Body of pancreas (tissue), 4 donors: ENCODE data around the gene FBXO28. TPM values are rescaled to one million over a fixed set of nuclear protein-coding genes. Genes with fewer than 3 reads are reported as not detected.
A peak's percentile ranks its signal among the peaks of the same experiment; 100 is the strongest.

Experiments
- ATAC-seq: fragments of 150-250 bp; one replicate; pipeline ENCODE4 v1.9.1; 2016
- DNase-seq, 4 donors: peaks; one replicate each; pipeline ENCODE4 v3.0.0-alpha.2; 2019
- H3K27ac ChIP-seq, 4 donors: fragments of 200-600 bp; sonication (generic); 1 replicate in 3 of 4; 2 replicates in 1 of 4; pipeline versions ENCODE4 v1.5.1 to v1.6.1; 2016 to 2019; ENCODE audit warnings: mild to moderate bottlenecking in 1 of 4, mixed read lengths in 1 of 4, moderate library complexity in 1 of 4
- H3K27me3 ChIP-seq, 2 donors: fragments of 200-600 bp; sonication (generic); one replicate each; pipeline ENCODE4 v1.6.0; 2016; ENCODE audit warnings: mild to moderate bottlenecking in 1 of 2
- H3K36me3 ChIP-seq, 2 donors: fragments of 200-600 bp; sonication (generic); replicated peaks in 1 of 2; 2 replicates each; pipeline ENCODE4 v1.5.1; 2016; ENCODE audit warnings: low read depth in 2 of 2; ENCODE audit not compliant: insufficient read depth in 1 of 2
- H3K4me1 ChIP-seq: fragments of 200-600 bp; sonication (generic); one replicate; pipeline ENCODE4 v1.6.0; 2016
- H3K4me3 ChIP-seq, 2 donors: fragments of 200-600 bp; sonication (generic); 1 replicate in 1 of 2; 2 replicates in 1 of 2; pipeline ENCODE4 v1.5.1; 2016 to 2019
- H3K9me3 ChIP-seq, 3 donors: fragments of 200-600 bp; sonication (generic); 1 replicate in 2 of 3; 2 replicates in 1 of 3; pipeline ENCODE4 v1.5.1; 2016
- POLR2A ChIP-seq, 3 donors: fragments of 450-650 bp; IDR thresholded peaks; one replicate each; pipeline ENCODE4 v1.6.1; 2016; ENCODE audit warnings: antibody characterized with exemption in 3 of 3, mild to moderate bottlenecking in 2 of 3
- WGBS, 2 donors: methylation state at CpG; one replicate each; pipeline ENCODE4 v1.1.5; 2017; 5-methylcytosine and 5-hydroxymethylcytosine counted together
- intact Hi-C: fragments of 100-400 bp; cut with DNase I; formaldehyde crosslinking; loops from one replicate; pipeline ENCODE4 v1.15.1; 2023
- total RNA-seq, 2 donors: library from RNA; depleted of rRNA; stranded (reverse); fragments of >200 nt; gene quantifications; one replicate each; pipeline ENCODE4 v1.1.0, GENCODE V29; 2016
- TF ChIP-seq, protein P1 (sequence below), 7 experiments: fragments of 450-650 bp in 4 of 7; fragments of 200-600 bp in 3 of 7; sonication (generic) in 3 of 7; IDR thresholded peaks; one replicate each; pipeline ENCODE4 v1.5.1; 2016 to 2019; ENCODE audit warnings: antibody characterized with exemption in 7 of 7

The FBXO28 gene, protein sequence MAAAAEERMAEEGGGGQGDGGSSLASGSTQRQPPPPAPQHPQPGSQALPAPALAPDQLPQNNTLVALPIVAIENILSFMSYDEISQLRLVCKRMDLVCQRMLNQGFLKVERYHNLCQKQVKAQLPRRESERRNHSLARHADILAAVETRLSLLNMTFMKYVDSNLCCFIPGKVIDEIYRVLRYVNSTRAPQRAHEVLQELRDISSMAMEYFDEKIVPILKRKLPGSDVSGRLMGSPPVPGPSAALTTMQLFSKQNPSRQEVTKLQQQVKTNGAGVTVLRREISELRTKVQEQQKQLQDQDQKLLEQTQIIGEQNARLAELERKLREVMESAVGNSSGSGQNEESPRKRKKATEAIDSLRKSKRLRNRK
- total RNA-seq: 10 to 100 TPM in 1 of 2 donors, 1 to 10 TPM in 1; 3.0 to 13.7 TPM

GRCh38 chr1:224113918-224114786 is at the start of gene FBXO28:
Gene FBXO28, plus strand, starts transcription at chr1:224114111. Its CDS starts 19 bp downstream, at chr1:224114130.
- ATAC-seq: peak; percentile 100
- H3K9me3 ChIP-seq: no peaks in the 10 kb centered on the region
- H3K27me3 ChIP-seq: no peaks in the 10 kb centered on the region
- peak; percentile 93 to 95 (median 94) for DNase-seq
- H3K4me1 ChIP-seq: peaks cover 24% of the 10 kb centered on the region
- peak; percentile 76 to 93 (median 92) for TF ChIP-seq POLR2A (IDR thresholded peaks at IDR 0.05)
- TF ChIP-seq, protein P1, sequence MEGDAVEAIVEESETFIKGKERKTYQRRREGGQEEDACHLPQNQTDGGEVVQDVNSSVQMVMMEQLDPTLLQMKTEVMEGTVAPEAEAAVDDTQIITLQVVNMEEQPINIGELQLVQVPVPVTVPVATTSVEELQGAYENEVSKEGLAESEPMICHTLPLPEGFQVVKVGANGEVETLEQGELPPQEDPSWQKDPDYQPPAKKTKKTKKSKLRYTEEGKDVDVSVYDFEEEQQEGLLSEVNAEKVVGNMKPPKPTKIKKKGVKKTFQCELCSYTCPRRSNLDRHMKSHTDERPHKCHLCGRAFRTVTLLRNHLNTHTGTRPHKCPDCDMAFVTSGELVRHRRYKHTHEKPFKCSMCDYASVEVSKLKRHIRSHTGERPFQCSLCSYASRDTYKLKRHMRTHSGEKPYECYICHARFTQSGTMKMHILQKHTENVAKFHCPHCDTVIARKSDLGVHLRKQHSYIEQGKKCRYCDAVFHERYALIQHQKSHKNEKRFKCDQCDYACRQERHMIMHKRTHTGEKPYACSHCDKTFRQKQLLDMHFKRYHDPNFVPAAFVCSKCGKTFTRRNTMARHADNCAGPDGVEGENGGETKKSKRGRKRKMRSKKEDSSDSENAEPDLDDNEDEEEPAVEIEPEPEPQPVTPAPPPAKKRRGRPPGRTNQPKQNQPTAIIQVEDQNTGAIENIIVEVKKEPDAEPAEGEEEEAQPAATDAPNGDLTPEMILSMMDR (IDR thresholded peaks at IDR 0.05): peak in 1 of 7 experiments; percentile 7
- H3K36me3 ChIP-seq: no peaks in the 10 kb centered on the region
- intact Hi-C loops: loop anchor here (10.0 kb wide), 1 partner anchor 221 kb away; the partner anchor contains the start of gene NVL
- WGBS, 2 donors: 0 to 1% methylated on average over 7 to 57 of the region's 60 CpGs
- H3K27ac ChIP-seq: peak within 1 kb of the TSS; percentile 80 to 88 (median 82)
- H3K4me3 ChIP-seq: peak within 1 kb of the TSS; percentile 84 to 87

- DNase-seq: no peak
- intact Hi-C loops: no loop called here
- no peak for ATAC-seq
- Histone ChIP-seq H3K4me3 (no peak overlapping the region), H3K27ac (no peak overlapping the region), H3K36me3 (no peaks in the 10 kb centered on the region), H3K9me3 (no peaks in the 10 kb centered on the region), H3K27me3 (no peaks in the 10 kb centered on the region), H3K4me1 (peaks cover 16% of the 10 kb centered on the region)
- TF ChIP-seq, protein P1 (IDR thresholded peaks at IDR 0.05): no peak
- TF ChIP-seq POLR2A (IDR thresholded peaks at IDR 0.05): no peak
- WGBS, 2 donors: 79 to 86% methylated on average over 5 of the region's 5 CpGs
Measured at GRCh38 chr1:224064150-224064549, 49.8 kb upstream of the FBXO28 start.

GRCh38 chr1:224065455-224065854 is 48.5 kb upstream of the FBXO28 start:
- Histone ChIP-seq H3K4me1 (peaks cover 17% of the 10 kb centered on the region), H3K36me3 (no peaks in the 10 kb centered on the region), H3K27me3 (no peaks in the 10 kb centered on the region), H3K27ac (peak overlapping the region in 2 of 4 donors; percentile 64 to 84), H3K9me3 (no peaks in the 10 kb centered on the region), H3K4me3 (no peak overlapping the region)
- intact Hi-C loops: no loop called here
- TF ChIP-seq, protein P1 (IDR thresholded peaks at IDR 0.05): no peak
- no peak for TF ChIP-seq POLR2A (IDR thresholded peaks at IDR 0.05)
- peak; percentile 98 for ATAC-seq
- peak; percentile 61 to 84 (median 74) for DNase-seq
- WGBS, 2 donors: 43 to 50% methylated on average over 2 of the region's 2 CpGs

DNA sequence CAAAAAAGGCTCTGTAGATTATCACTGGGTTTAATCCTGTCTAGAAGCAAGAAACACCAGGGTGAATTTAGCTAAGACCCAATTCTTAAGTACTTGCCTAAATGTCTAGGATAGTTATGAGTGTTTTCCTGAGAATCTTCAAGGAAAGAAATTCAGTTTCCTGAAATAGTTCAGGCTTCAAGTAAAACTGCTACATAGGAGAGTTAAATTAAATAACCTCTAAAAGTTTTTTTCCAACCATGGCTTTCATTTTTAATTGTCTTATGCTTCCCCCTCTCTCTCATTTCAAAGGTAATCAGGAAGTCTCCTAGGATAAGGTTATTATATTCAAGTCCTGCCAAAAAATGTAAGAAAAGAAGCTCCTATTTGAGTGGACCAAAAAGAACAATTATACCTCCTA is 46.7 kb upstream of the FBXO28 start:
- no peaks in the 10 kb centered on the region for H3K9me3 ChIP-seq
- ATAC-seq: no peak
- H3K36me3 ChIP-seq: no peaks in the 10 kb centered on the region
- TF ChIP-seq, protein P1 (IDR thresholded peaks at IDR 0.05): no peak
- no peak for TF ChIP-seq POLR2A (IDR thresholded peaks at IDR 0.05)
- H3K4me3 ChIP-seq: no peak overlapping the region
- H3K27ac ChIP-seq: no peak overlapping the region
- intact Hi-C loops: no loop called here
- no peak for DNase-seq
- H3K4me1 ChIP-seq: peaks cover 17% of the 10 kb centered on the region
- no peaks in the 10 kb centered on the region for H3K27me3 ChIP-seq
